GM19351 (cell line): Measurements from ENCODE around the gene CCDC121.
"Not testable (repeated sequence)": the region's sequence is repeated elsewhere in the genome, so short reads cannot be mapped to it uniquely, and the experiment has no call there.

Experiments used
- ATAC-seq: cut with Tn5 transposase; IDR thresholded peaks from one replicate; pipeline ENCODE4 v1.9.1; 2021; ENCODE audit warnings: mild to moderate bottlenecking, moderate library complexity; ENCODE audit not compliant: unreplicated experiment

Gene CCDC121

GRCh38 chr2:27638037-27638637 is 9.3 kb upstream of the CCDC121 start:
- ATAC-seq: no peak

- ATAC-seq: no peak
Measured at GRCh38 chr2:27636766-27637165, 8.0 kb upstream of the CCDC121 start.

- ATAC-seq: no peak
Measured at GRCh38 chr2:27634291-27634690, 5.5 kb upstream of the CCDC121 start.

GRCh38 chr2:27630257-27630656 is 1.4 kb upstream of the CCDC121 start:
- ATAC-seq: not testable (repeated sequence)

GRCh38 chr2:27627963-27628766 is 647 bp downstream of the CCDC121 start:
- ATAC-seq: peak; percentile 27

GRCh38 chr2:27626921-27627320 is 1.9 kb downstream of the CCDC121 start:
- ATAC-seq: not testable (repeated sequence)

- ATAC-seq: not testable (repeated sequence)
Measured at GRCh38 chr2:27626323-27626722, 2.5 kb downstream of the CCDC121 start.

GRCh38 chr2:27624943-27625342 is 3.9 kb downstream of the CCDC121 start:
- ATAC-seq: no peak

GRCh38 chr2:27622921-27623384 is 5.9 kb downstream of the CCDC121 start:
- ATAC-seq: no peak

- no peak for ATAC-seq
Measured at GRCh38 chr2:27621524-27621923, 7.3 kb downstream of the CCDC121 start.

GRCh38 chr2:27615316-27615715 is 13.5 kb downstream of the CCDC121 start:
- no peak for ATAC-seq

GRCh38 chr2:27613985-27614384 is 14.8 kb downstream of the CCDC121 start:
- no peak for ATAC-seq

- no peak for ATAC-seq
Measured at GRCh38 chr2:27606611-27607010, 22.2 kb downstream of the CCDC121 start.

- ATAC-seq: no peak
Measured at GRCh38 chr2:27596627-27597026, 32.2 kb downstream of the CCDC121 start.

- ATAC-seq: not testable (repeated sequence)
Measured at GRCh38 chr2:27595412-27595811, 33.4 kb downstream of the CCDC121 start.

- not testable (repeated sequence) for ATAC-seq
Measured at GRCh38 chr2:27594020-27594703, 34.6 kb downstream of the CCDC121 start.

GRCh38 chr2:27593240-27593639 is 35.6 kb downstream of the CCDC121 start:
- ATAC-seq: no peak

- ATAC-seq: no peak
Measured at GRCh38 chr2:27591745-27592144, 37.1 kb downstream of the CCDC121 start.

GRCh38 chr2:27588308-27588707 is 40.5 kb downstream of the CCDC121 start:
- no peak for ATAC-seq

GRCh38 chr2:27587025-27587424 is 41.8 kb downstream of the CCDC121 start:
- ATAC-seq: no peak

GRCh38 chr2:27584597-27584996 is 44.2 kb downstream of the CCDC121 start:
- no peak for ATAC-seq
